Aorta (tissue), 5 donors: ENCODE measurements around the gene MACROD1. TPM values are rescaled to one million over a fixed set of nuclear protein-coding genes. Genes with fewer than 3 reads are reported as not detected.
A peak's percentile ranks its signal among the peaks of the same experiment; 100 is the strongest.

ENCODE experiments used
- ATAC-seq: fragments of 200-7000 bp; cut with Tn5 transposase; one replicate; pipeline ENCODE4 v1.9.1; 2022; ENCODE audit warnings: moderate library complexity; ENCODE audit not compliant: low FRiP score
- DNase-seq, 2 donors: peaks; one replicate each; pipeline ENCODE4 v3.0.0-alpha.2; 2020
- H3K27ac ChIP-seq, 2 donors: one replicate each; pipeline ENCODE4 v1.5.1; 2013; ENCODE audit warnings: low read length in 2 of 2, mild to moderate bottlenecking in 2 of 2, moderate library complexity in 2 of 2, control low read depth in 1 of 2, inconsistent platforms in 1 of 2, low read depth in 1 of 2
- H3K27me3 ChIP-seq, 2 donors: one replicate each; pipeline ENCODE4 v1.6.1; 2013; ENCODE audit warnings: control low read depth in 1 of 2, low read length in 1 of 2, mild to moderate bottlenecking in 1 of 2, moderate library complexity in 1 of 2; ENCODE audit not compliant: insufficient read depth in 2 of 2, control insufficient read depth in 1 of 2
- H3K36me3 ChIP-seq, 2 donors: one replicate each; pipeline ENCODE4 v1.6.1; 2013; ENCODE audit warnings: control low read depth in 1 of 2, low read length in 1 of 2, mild to moderate bottlenecking in 1 of 2; ENCODE audit not compliant: insufficient read depth in 2 of 2, control insufficient read depth in 1 of 2
- H3K4me1 ChIP-seq, 2 donors: one replicate each; pipeline ENCODE4 v1.6.1; 2013; ENCODE audit warnings: low read length in 2 of 2, control low read depth in 1 of 2, mild to moderate bottlenecking in 1 of 2, moderate library complexity in 1 of 2; ENCODE audit not compliant: insufficient read depth in 2 of 2, control insufficient read depth in 1 of 2
- H3K4me3 ChIP-seq, 2 donors: one replicate each; pipeline ENCODE4 v1.5.1; 2013; ENCODE audit warnings: low read length in 2 of 2, control low read depth in 1 of 2, mild to moderate bottlenecking in 1 of 2
- H3K9me3 ChIP-seq: one replicate; pipeline ENCODE4 v1.6.1; 2013; ENCODE audit warnings: mild to moderate bottlenecking, low read length; ENCODE audit not compliant: control insufficient read depth
- WGBS, 2 donors: extraction: QIAGEN DNeasy Blood & Tissue Kit; methylation state at CpG; one replicate each; pipeline ENCODE4 v1.1.7; 2013; 5-methylcytosine and 5-hydroxymethylcytosine counted together
- intact Hi-C, 2 donors: fragments of 100-400 bp; cut with DNase I; formaldehyde crosslinking; loops; one replicate each; pipeline versions ENCODE4 v1.14.2 to v1.15.0; 2022
- polyA plus RNA-seq, 2 donors: library from polyadenylated mRNA; stranded (reverse); fragments of 200-250 nt; gene quantifications; one replicate each; pipeline ENCODE4 v1.2.3, GENCODE V29; 2013
- total RNA-seq, 2 donors: library from RNA; stranded (reverse); fragmentation: NEBNext Ultra II Directional; extraction: Animal tissue kit (Norgen Biotek cat#: 25700); gene quantifications; one replicate each; pipeline ENCODE4 v1.2.1, GENCODE V29; 2021
- donor health status: healthy with polysubstance abuse.
- donor health status: Bipolar disorder and iron deficiency.
- donor health status: DM: no; HTN: no; CAD: no.
- donor health status: DM: no; HTN: no; CAD: no.
- donor health status: DM: yes; HTN: yes; CAD: no.

Gene MACROD1
- total and polyA plus RNA-seq, 4 donors: 12.7 to 125 (median 65.2) TPM

GRCh38 chr11:64178951-64179639 is 13.2 kb upstream of the MACROD1 start:
- no peaks in the 10 kb centered on the region for H3K36me3 ChIP-seq
- H3K27me3 ChIP-seq: no peaks in the 10 kb centered on the region
- intact Hi-C loops: no loop called here
- H3K9me3 ChIP-seq: no peaks in the 10 kb centered on the region
- no peak for ATAC-seq
- no peaks in the 10 kb centered on the region for H3K4me1 ChIP-seq
- no peak for DNase-seq
- no peak overlapping the region for H3K27ac ChIP-seq
- H3K4me3 ChIP-seq: no peak overlapping the region
- 95 to 96% methylated on average over 12 of the region's 12 CpGs for WGBS, 2 donors

DNA sequence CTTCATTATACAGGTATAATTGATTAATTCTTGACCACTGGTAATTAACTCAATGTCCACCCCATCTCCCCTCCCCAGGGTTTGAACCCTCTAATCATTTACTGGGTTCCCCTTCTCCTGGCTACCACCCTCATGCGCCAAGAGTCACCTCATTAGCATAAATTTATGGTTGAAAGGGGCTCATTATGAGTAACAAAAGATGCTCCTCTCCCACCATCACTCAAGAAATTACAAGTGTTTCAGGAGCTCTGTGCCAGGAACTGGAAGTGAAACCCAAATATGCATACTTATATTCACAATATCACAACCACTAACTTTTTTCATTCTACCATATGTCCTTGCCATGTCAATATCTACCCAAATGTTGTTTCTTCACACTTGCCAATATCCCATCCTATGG is 12.3 kb upstream of the MACROD1 start:
- WGBS, 2 donors: 96% methylated on average over 1 of the region's 1 CpG
- ATAC-seq (no peak), DNase-seq (no peak)
- Histone ChIP-seq H3K4me1 (no peaks in the 10 kb centered on the region), H3K9me3 (no peaks in the 10 kb centered on the region), H3K27ac (no peak overlapping the region), H3K27me3 (no peaks in the 10 kb centered on the region), H3K36me3 (no peaks in the 10 kb centered on the region), H3K4me3 (no peak overlapping the region)
- intact Hi-C loops: no loop called here

DNA sequence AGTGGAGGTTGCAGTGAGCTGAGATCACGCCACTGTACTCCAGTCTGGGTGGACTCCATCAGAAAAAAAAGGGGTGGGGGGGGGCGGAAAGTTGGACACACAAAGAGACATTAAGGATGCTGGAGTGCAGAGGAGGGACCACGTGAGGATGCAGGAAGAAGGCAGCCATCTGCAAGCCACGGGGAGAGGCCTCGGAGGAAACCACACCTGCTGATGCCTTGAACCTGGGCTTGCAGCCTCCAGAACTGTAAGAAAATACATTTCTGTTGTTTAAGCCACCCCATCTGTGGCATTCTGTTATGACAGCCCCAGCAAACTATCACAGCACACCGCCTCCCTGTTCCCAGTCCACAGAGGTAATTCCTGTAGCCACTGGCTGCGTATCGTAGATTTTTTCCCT is 10.8 kb upstream of the MACROD1 start:
- DNase-seq (no peak), ATAC-seq (no peak)
- Histone ChIP-seq H3K4me1 (no peaks in the 10 kb centered on the region), H3K4me3 (no peak overlapping the region), H3K27ac (no peak overlapping the region), H3K36me3 (no peaks in the 10 kb centered on the region), H3K9me3 (no peaks in the 10 kb centered on the region), H3K27me3 (no peaks in the 10 kb centered on the region)
- intact Hi-C loops: no loop called here
- 91 to 95% methylated on average over 8 of the region's 8 CpGs for WGBS, 2 donors

DNA sequence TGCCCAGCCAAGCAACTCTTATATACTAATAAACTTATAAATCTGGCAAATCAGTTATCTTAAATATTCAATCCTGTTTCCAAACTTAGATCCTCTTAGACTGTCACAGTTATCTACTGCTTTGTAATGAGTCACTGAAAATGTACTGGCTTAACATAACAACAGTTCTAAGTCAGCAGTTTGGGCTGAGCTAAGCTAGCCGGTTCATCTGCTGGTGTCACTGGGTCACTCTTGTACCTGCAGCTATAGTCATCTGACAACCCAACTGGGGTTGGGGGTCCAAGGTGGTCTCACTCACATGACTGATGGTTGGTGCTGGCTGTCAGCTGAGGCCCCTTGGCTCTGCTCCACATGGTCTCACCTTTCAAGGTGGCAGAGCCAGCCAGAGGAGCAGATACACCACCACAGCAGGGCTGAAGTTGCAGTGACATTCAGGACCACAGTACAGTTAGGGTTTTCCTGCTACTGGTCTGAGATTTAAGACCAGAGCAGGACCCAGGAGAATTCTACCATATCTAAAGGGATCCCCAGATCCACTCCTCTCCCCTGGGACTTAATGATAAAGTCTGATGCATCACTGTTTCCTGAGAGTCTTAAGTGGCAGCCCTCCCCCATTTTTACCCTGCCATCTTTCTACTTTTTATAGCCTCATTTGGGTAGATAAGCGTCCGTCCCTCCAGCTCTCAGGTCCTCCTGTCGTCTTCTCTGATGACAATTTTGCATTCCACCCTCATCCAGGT is 7.9 kb upstream of the MACROD1 start:
- H3K27me3 ChIP-seq: no peaks in the 10 kb centered on the region
- no peak overlapping the region for H3K4me3 ChIP-seq
- ATAC-seq: no peak
- H3K4me1 ChIP-seq: no peaks in the 10 kb centered on the region
- H3K9me3 ChIP-seq: no peaks in the 10 kb centered on the region
- H3K27ac ChIP-seq: no peak overlapping the region
- no peaks in the 10 kb centered on the region for H3K36me3 ChIP-seq
- WGBS, 2 donors: 93 to 94% methylated on average over 4 of the region's 4 CpGs
- no peak for DNase-seq
- intact Hi-C loops: no loop called here

GRCh38 chr11:64170419-64170818 is 4.5 kb upstream of the MACROD1 start:
- Histone ChIP-seq H3K4me1 (no peaks in the 10 kb centered on the region), H3K4me3 (no peak overlapping the region), H3K36me3 (no peaks in the 10 kb centered on the region), H3K27ac (no peak overlapping the region), H3K9me3 (no peaks in the 10 kb centered on the region), H3K27me3 (no peaks in the 10 kb centered on the region)
- WGBS, 2 donors: 91% methylated on average over 4 of the region's 4 CpGs
- ATAC-seq (no peak), DNase-seq (no peak)
- intact Hi-C loops: no loop called here

DNA sequence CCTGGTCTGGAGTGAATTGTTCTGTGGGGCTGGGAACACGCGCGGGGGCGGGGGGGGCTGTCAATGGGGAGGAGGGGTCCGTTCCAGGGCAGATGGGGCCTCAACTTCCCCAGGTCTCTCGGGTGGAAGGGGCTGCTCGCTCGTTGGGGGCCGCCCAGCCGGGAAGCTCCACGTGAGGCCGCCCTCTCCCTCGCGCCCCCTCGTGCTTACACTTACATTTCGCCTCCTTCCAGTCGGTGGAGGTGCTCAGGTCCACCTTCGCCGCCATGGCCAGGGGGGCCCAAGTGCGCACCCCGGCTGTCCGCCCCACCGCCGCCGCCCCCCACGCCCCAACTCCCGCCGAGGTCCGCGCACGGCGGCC is 452 bp downstream of the MACROD1 start:
- no peaks in the 10 kb centered on the region for H3K27me3 ChIP-seq
- no peak overlapping the region for H3K27ac ChIP-seq
- H3K4me1 ChIP-seq: no peaks in the 10 kb centered on the region
- WGBS, 2 donors: 0 to 2% methylated on average over 32 of the region's 32 CpGs
- H3K9me3 ChIP-seq: no peaks in the 10 kb centered on the region
- no peak for DNase-seq
- H3K4me3 ChIP-seq: peak overlapping the region; percentile 56 to 71
- no peaks in the 10 kb centered on the region for H3K36me3 ChIP-seq
- intact Hi-C loops: no loop called here
- no peak for ATAC-seq

GRCh38 chr11:64164392-64165312 is 1.3 kb downstream of the MACROD1 start:
- no peaks in the 10 kb centered on the region for H3K27me3 ChIP-seq
- no peak overlapping the region for H3K4me3 ChIP-seq
- no peak overlapping the region for H3K27ac ChIP-seq
- DNase-seq: no peak
- H3K9me3 ChIP-seq: no peaks in the 10 kb centered on the region
- H3K36me3 ChIP-seq: no peaks in the 10 kb centered on the region
- H3K4me1 ChIP-seq: no peaks in the 10 kb centered on the region
- WGBS, 2 donors: 42% methylated on average over 20 of the region's 20 CpGs
- intact Hi-C loops: no loop called here
- ATAC-seq: peak; percentile 34

GRCh38 chr11:64163951-64164350 is 2.0 kb downstream of the MACROD1 start:
- Histone ChIP-seq H3K9me3 (no peaks in the 10 kb centered on the region), H3K4me3 (no peak overlapping the region), H3K4me1 (no peaks in the 10 kb centered on the region), H3K27ac (no peak overlapping the region), H3K36me3 (no peaks in the 10 kb centered on the region), H3K27me3 (no peaks in the 10 kb centered on the region)
- no peak for DNase-seq
- no peak for ATAC-seq
- intact Hi-C loops: no loop called here
- WGBS, 2 donors: 93 to 94% methylated on average over 5 of the region's 5 CpGs
